ENCODE measurements around the gene CLDN1. TPM values are rescaled to one million over a fixed set of nuclear protein-coding genes. Genes with fewer than 3 reads are reported as not detected.

The CLDN1 gene
- total RNA-seq, 4 donors from 2014 or later, result 0.37 to 0.95 (median 0.82) TPM; not detected in 1

DNA sequence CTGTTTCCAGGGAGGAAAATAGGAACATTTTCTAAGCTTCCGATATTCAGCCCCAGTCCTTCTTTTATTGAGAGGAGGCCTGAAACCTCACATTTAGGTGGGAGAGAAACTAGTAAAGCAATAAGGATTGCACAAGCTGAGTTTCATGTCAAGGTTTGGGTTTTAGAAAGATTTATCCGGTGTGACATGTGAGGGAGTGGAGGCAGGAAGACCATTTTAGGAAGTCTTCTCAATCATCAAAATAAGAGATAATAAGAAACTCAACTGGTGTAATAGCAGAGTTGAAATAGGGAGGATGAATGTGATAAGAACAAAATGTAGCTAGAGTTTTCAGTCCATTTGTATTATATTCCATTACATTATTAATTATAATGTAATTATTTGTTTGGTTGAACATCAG is 38.0 kb upstream of the CLDN1 start:
- Histone ChIP-seq H3K36me3 (no peaks in the 10 kb centered on the region), H3K4me1 (no peaks in the 10 kb centered on the region), H3K4me3 (no peak overlapping the region), H3K27me3 (no peaks in the 10 kb centered on the region), H3K27ac (no peak overlapping the region), H3K9me3 (no peaks in the 10 kb centered on the region)
- intact Hi-C loops (cut with DNase I; ENCODE audit: low total_unique reads) (no loop called here), in situ Hi-C loops (cut with MboI; ENCODE audit: low pct_ligation_motif_present in 1 of 4, low pct_unique_long_range_greater_than_20kb in 1 of 4, low sequenced_read_pairs in 3 of 4) (no loop called here)
- 88 to 91% methylated on average over 2 of the region's 2 CpGs for WGBS, 2 donors (ENCODE audit: low coverage in 1 of 2)
- no peak for DNase-seq
- TF ChIP-seq POLR2AphosphoS5 (IDR thresholded peaks at IDR 0.05), result no peak
- no peak for TF ChIP-seq POLR2A (IDR thresholded peaks at IDR 0.05)
- TF ChIP-seq, protein P1, sequence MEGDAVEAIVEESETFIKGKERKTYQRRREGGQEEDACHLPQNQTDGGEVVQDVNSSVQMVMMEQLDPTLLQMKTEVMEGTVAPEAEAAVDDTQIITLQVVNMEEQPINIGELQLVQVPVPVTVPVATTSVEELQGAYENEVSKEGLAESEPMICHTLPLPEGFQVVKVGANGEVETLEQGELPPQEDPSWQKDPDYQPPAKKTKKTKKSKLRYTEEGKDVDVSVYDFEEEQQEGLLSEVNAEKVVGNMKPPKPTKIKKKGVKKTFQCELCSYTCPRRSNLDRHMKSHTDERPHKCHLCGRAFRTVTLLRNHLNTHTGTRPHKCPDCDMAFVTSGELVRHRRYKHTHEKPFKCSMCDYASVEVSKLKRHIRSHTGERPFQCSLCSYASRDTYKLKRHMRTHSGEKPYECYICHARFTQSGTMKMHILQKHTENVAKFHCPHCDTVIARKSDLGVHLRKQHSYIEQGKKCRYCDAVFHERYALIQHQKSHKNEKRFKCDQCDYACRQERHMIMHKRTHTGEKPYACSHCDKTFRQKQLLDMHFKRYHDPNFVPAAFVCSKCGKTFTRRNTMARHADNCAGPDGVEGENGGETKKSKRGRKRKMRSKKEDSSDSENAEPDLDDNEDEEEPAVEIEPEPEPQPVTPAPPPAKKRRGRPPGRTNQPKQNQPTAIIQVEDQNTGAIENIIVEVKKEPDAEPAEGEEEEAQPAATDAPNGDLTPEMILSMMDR (IDR thresholded peaks at IDR 0.05), result no peak
- TF ChIP-seq EP300 (IDR thresholded peaks at IDR 0.05; ENCODE audit: low read depth), result no peak

DNA sequence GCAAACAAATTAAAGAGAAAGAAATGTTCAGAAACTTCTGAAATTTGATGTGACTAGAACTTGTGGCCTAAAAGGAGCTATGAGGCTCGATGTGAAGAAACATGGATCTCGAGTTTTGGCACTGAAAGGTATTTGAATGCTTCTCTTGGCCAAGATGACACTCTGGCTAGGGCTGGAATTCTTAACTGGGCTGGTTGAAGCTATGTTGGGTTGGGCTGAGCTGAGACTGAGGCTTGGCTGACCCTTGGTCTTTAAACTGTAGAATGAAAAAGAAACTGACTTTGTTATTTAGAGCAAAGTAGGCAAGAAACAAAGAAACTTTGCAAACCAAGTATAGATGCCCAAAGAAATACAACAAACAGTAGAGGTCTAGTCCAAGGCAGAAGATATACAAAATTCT is 37.6 kb upstream of the CLDN1 start:
- 55 to 88% methylated on average over 1 to 2 of the region's 2 CpGs for WGBS, 2 donors (ENCODE audit: low coverage in 1 of 2)
- TF ChIP-seq POLR2A (IDR thresholded peaks at IDR 0.05) (no peak), EP300 (IDR thresholded peaks at IDR 0.05; ENCODE audit: low read depth) (no peak), POLR2AphosphoS5 (IDR thresholded peaks at IDR 0.05) (no peak)
- TF ChIP-seq, protein P1 (IDR thresholded peaks at IDR 0.05), result no peak
- no peaks in the 10 kb centered on the region for H3K36me3 ChIP-seq
- no peak overlapping the region for H3K4me3 ChIP-seq
- no peak overlapping the region for H3K27ac ChIP-seq
- H3K4me1 ChIP-seq, result no peaks in the 10 kb centered on the region
- no peaks in the 10 kb centered on the region for H3K27me3 ChIP-seq
- DNase-seq, result no peak
- H3K9me3 ChIP-seq, result no peaks in the 10 kb centered on the region
- intact Hi-C loops (cut with DNase I; ENCODE audit: low total_unique reads), result no loop called here
- in situ Hi-C loops (cut with MboI; ENCODE audit: low pct_ligation_motif_present in 1 of 4, low pct_unique_long_range_greater_than_20kb in 1 of 4, low sequenced_read_pairs in 3 of 4), result no loop called here

DNA sequence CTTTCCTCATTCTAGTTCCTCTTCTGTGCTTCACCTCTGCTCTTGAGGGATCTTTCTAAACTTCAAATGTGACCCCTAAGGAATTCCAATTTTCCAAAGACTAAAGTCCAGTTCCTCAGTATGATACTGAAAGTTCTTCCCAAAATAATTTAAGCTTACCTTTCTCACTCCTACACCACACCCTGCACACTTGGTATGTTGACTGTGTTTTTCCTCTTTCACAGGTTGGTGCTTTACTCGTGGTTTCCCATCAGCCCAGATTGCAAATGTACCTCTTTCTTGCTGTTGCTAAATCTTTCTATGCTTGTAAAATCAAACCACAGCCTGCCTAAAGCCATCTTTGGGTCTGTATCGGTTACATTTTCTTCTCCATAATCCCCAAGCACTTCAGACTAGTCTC is 35.2 kb upstream of the CLDN1 start:
- Histone ChIP-seq H3K9me3 (no peaks in the 10 kb centered on the region), H3K36me3 (no peaks in the 10 kb centered on the region), H3K4me3 (no peak overlapping the region), H3K27ac (no peak overlapping the region), H3K4me1 (no peaks in the 10 kb centered on the region), H3K27me3 (no peaks in the 10 kb centered on the region)
- no peak for DNase-seq
- in situ Hi-C loops (cut with MboI; ENCODE audit: low pct_ligation_motif_present in 1 of 4, low pct_unique_long_range_greater_than_20kb in 1 of 4, low sequenced_read_pairs in 3 of 4), result no loop called here
- TF ChIP-seq POLR2AphosphoS5 (IDR thresholded peaks at IDR 0.05) (no peak), POLR2A (IDR thresholded peaks at IDR 0.05) (no peak), EP300 (IDR thresholded peaks at IDR 0.05; ENCODE audit: low read depth) (no peak)
- TF ChIP-seq, protein P1 (IDR thresholded peaks at IDR 0.05), result no peak
- intact Hi-C loops (cut with DNase I; ENCODE audit: low total_unique reads), result no loop called here
- 50 to 62% methylated on average over 2 of the region's 2 CpGs for WGBS, 2 donors (ENCODE audit: low coverage in 1 of 2)

DNA sequence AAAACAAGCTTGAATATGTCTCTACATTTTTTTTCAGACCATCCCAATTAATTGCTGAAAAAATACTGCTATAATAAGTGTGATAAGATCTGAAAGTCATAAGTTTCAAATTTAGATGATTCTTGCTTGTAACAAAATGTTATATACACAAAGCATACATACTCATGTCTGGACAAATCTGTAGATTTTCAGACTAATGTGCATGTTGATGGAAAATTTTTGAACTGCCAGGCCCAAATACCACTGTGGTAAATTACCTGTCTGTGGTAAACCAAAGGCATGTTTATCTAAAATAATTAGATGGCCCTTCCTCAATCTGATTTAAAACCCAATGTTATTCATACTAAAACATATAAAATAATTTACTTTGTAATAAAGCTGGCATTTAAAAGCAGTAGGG is 34.0 kb upstream of the CLDN1 start:
- H3K27ac ChIP-seq, result no peak overlapping the region
- no peak overlapping the region for H3K4me3 ChIP-seq
- DNase-seq, result no peak
- no peaks in the 10 kb centered on the region for H3K27me3 ChIP-seq
- TF ChIP-seq, protein P1 (IDR thresholded peaks at IDR 0.05), result no peak
- no peak for TF ChIP-seq POLR2AphosphoS5 (IDR thresholded peaks at IDR 0.05)
- TF ChIP-seq EP300 (IDR thresholded peaks at IDR 0.05; ENCODE audit: low read depth), result no peak
- H3K4me1 ChIP-seq, result no peaks in the 10 kb centered on the region
- no peaks in the 10 kb centered on the region for H3K36me3 ChIP-seq
- intact Hi-C loops (cut with DNase I; ENCODE audit: low total_unique reads) (no loop called here), in situ Hi-C loops (cut with MboI; ENCODE audit: low pct_ligation_motif_present in 1 of 4, low pct_unique_long_range_greater_than_20kb in 1 of 4, low sequenced_read_pairs in 3 of 4) (no loop called here)
- no peaks in the 10 kb centered on the region for H3K9me3 ChIP-seq

Data from transverse colon (tissue), 4 donors.